ENCODE results near the gene NIFK. TPM values are rescaled to one million over a fixed set of nuclear protein-coding genes. Genes with fewer than 3 reads are reported as not detected.
A peak's percentile ranks its signal among the peaks of the same experiment; 100 is the strongest.
"Not testable (repeated sequence)": the region's sequence is repeated elsewhere in the genome, so short reads cannot be mapped to it uniquely, and the experiment has no call there.

NIFK gene
- total and polyA plus RNA-seq, 5 donors = 17.9 to 26.4 (median 23.9) TPM

- no peaks in the 10 kb centered on the region for H3K27me3 ChIP-seq (ENCODE audit: control insufficient read depth, insufficient read depth)
- no peak overlapping the region for H3K4me3 ChIP-seq (ENCODE audit: low read length)
- no peaks in the 10 kb centered on the region for H3K9me3 ChIP-seq (ENCODE audit: control insufficient read depth, low read length)
- DNase-seq (no peak), ATAC-seq (no peak)
- no peaks in the 10 kb centered on the region for H3K4me1 ChIP-seq (ENCODE audit: control insufficient read depth, insufficient read depth, low read length)
- 86% methylated on average over 6 of the region's 6 CpGs for WGBS
- H3K27ac ChIP-seq (ENCODE audit: low read length) = no peak overlapping the region
- intact Hi-C loops (cut with DNase I) = no loop called here
Measured at GRCh38 chr2:121694398-121695170, 42.1 kb downstream of the NIFK start.

- DNase-seq; ATAC-seq; H3K4me3 ChIP-seq (ENCODE audit: low read length); H3K27ac ChIP-seq (ENCODE audit: low read length); H3K4me1 ChIP-seq (ENCODE audit: control insufficient read depth, insufficient read depth, low read length); H3K9me3 ChIP-seq (ENCODE audit: control insufficient read depth, low read length); intact Hi-C loops (cut with DNase I); H3K27me3 ChIP-seq (ENCODE audit: control insufficient read depth, insufficient read depth): not testable (repeated sequence)
- over 99% methylated on average over 3 of the region's 3 CpGs for WGBS
Measured at GRCh38 chr2:121690572-121690971, 46.1 kb downstream of the NIFK start.

DNA sequence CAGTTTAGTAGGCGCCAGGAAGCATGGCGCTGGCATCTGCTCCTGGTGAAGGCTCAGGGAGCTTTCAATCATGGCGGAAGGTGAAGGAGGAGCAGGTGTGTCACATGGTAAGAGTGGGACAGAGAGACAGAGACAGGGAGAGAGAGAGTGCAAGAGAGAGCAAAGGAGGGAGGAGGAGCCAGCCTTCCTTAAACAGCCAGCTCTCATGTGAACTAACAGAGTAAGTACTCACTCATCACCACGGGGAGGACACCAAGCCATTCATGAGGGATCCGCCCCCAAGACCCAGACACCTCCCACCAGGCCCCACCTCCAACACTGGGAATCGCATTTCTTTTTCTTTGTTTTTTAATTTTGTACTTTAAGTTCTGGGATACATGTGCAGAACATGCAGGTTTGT is 46.6 kb downstream of the NIFK start:
- Histone ChIP-seq H3K9me3 (ENCODE audit: control insufficient read depth, low read length) (no peaks in the 10 kb centered on the region), H3K4me1 (ENCODE audit: control insufficient read depth, insufficient read depth, low read length) (no peaks in the 10 kb centered on the region), H3K27me3 (ENCODE audit: control insufficient read depth, insufficient read depth) (no peaks in the 10 kb centered on the region), H3K27ac (ENCODE audit: low read length) (no peak overlapping the region), H3K4me3 (ENCODE audit: low read length) (no peak overlapping the region)
- DNase-seq (no peak), ATAC-seq (no peak)
- 88% methylated on average over 6 of the region's 6 CpGs for WGBS
- intact Hi-C loops (cut with DNase I) = no loop called here

GRCh38 chr2:121689356-121689755 is 47.3 kb downstream of the NIFK start:
- 46% methylated on average over 4 of the region's 4 CpGs for WGBS
- no peak overlapping the region for H3K27ac ChIP-seq (ENCODE audit: low read length)
- peak; percentile 16 to 61 for ATAC-seq
- H3K4me1 ChIP-seq (ENCODE audit: control insufficient read depth, insufficient read depth, low read length) = no peaks in the 10 kb centered on the region
- intact Hi-C loops (cut with DNase I) = no loop called here
- DNase-seq = peak; percentile 24 to 60 (median 55)
- H3K27me3 ChIP-seq (ENCODE audit: control insufficient read depth, insufficient read depth) = no peaks in the 10 kb centered on the region
- no peaks in the 10 kb centered on the region for H3K9me3 ChIP-seq (ENCODE audit: control insufficient read depth, low read length)
- no peak overlapping the region for H3K4me3 ChIP-seq (ENCODE audit: low read length)

DNA sequence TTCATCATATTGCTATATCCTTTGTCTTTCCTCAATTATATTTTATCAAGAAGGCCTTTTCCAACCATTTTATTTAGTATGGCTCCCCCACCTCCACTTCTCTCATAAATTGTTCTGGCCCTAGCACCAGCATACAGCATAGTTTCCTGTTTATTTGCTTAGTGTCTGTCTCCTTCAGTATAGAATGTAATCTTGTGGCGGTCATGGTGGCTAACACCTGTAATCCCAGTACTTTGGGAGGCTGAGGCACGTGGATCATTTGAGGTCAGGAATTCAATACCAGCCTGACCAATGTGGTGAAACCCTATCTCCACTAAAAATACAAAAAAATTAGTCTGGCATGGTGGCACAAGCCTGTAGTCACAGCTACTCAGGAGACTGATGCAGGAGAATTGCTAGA is 47.9 kb downstream of the NIFK start:
- DNase-seq = no peak
- Histone ChIP-seq H3K4me3 (ENCODE audit: low read length) (no peak overlapping the region), H3K9me3 (ENCODE audit: control insufficient read depth, low read length) (no peaks in the 10 kb centered on the region), H3K27me3 (ENCODE audit: control insufficient read depth, insufficient read depth) (no peaks in the 10 kb centered on the region), H3K27ac (ENCODE audit: low read length) (no peak overlapping the region), H3K4me1 (ENCODE audit: control insufficient read depth, insufficient read depth, low read length) (no peaks in the 10 kb centered on the region)
- ATAC-seq = no peak
- 93% methylated on average over 2 of the region's 2 CpGs for WGBS
- intact Hi-C loops (cut with DNase I) = no loop called here

DNA sequence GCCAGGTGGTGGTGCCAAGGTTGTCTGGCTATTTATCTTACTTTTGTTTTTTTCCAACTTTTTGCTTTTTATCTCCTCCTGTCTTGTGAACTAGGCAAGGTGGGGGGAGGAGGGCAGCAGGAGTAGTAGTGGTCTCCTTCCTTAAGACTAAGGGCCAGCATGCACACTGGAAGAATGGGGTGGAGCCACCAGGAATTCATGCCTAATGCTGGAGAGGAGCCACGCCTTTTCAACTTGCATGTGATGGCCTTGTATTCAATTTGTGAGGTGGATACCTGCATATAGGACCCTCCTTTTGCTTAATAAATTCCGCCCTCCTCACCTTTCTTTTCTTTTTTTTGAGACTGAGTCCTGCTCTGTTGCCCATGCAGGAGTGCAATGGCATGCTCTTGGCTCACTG is 49.8 kb downstream of the NIFK start:
- no peak for DNase-seq
- Histone ChIP-seq H3K27me3 (ENCODE audit: control insufficient read depth, insufficient read depth) (no peaks in the 10 kb centered on the region), H3K9me3 (ENCODE audit: control insufficient read depth, low read length) (peaks cover 8% of the 10 kb centered on the region), H3K4me3 (ENCODE audit: low read length) (no peak overlapping the region), H3K27ac (ENCODE audit: low read length) (no peak overlapping the region), H3K4me1 (ENCODE audit: control insufficient read depth, insufficient read depth, low read length) (no peaks in the 10 kb centered on the region)
- intact Hi-C loops (cut with DNase I) = no loop called here
- WGBS = 97% methylated on average over 2 of the region's 2 CpGs
- ATAC-seq = no peak

DNA sequence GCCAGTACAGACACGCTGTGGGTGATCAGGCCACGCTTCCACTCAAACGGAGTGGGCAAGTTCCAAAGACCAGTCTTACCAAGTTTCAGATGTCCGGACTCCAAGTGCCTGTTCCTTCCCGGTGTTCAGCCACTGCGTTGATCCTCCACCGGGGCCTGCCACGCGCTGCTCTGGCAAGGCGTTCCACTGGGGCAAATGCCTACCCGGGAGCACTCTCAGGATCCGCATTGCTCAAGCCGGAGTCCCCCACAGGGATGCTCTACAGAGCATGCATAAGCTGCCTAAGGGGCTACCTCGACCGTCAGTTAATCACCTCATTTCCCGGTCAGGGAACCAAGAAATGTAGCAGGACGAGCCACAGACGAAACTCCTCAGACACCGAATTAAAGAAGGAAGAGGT is 50.5 kb downstream of the NIFK start:
- DNase-seq (no peak), ATAC-seq (no peak)
- intact Hi-C loops (cut with DNase I) = no loop called here
- Histone ChIP-seq H3K4me3 (ENCODE audit: low read length) (no peak overlapping the region), H3K9me3 (ENCODE audit: control insufficient read depth, low read length) (peaks cover 8% of the 10 kb centered on the region), H3K27ac (ENCODE audit: low read length) (no peak overlapping the region), H3K27me3 (ENCODE audit: control insufficient read depth, insufficient read depth) (no peaks in the 10 kb centered on the region), H3K4me1 (ENCODE audit: control insufficient read depth, insufficient read depth, low read length) (no peaks in the 10 kb centered on the region)
- 85% methylated on average over 19 of the region's 19 CpGs for WGBS

- H3K4me3 ChIP-seq (ENCODE audit: low read length) = no peak overlapping the region
- H3K9me3 ChIP-seq (ENCODE audit: control insufficient read depth, low read length) = peaks cover 8% of the 10 kb centered on the region
- DNase-seq (no peak), ATAC-seq (no peak)
- H3K27me3 ChIP-seq (ENCODE audit: control insufficient read depth, insufficient read depth) = no peaks in the 10 kb centered on the region
- intact Hi-C loops (cut with DNase I) = no loop called here
- WGBS = 94% methylated on average over 17 of the region's 17 CpGs
- H3K27ac ChIP-seq (ENCODE audit: low read length) = no peak overlapping the region
- no peaks in the 10 kb centered on the region for H3K4me1 ChIP-seq (ENCODE audit: control insufficient read depth, insufficient read depth, low read length)
Measured at GRCh38 chr2:121682396-121683298, 54.0 kb downstream of the NIFK start.

DNA sequence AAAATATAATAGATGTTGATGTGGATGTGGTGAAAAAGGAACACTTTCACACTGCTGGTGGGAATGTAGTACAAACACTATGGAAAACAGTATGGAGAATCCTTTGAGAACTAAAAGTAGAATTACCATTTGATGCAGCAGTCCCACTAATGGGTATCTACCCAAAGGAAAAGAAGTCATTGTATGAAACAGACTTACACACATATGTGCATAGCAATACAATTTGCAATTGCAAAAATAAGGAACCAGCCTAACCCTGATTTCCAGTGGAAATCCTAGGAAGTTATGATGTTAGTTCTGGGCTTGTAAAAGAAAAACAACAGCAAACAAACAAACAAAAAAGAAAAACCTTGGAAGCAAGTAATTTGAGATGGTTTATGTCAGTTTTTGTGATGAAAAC is 58.8 kb downstream of the NIFK start:
- ATAC-seq = no peak
- H3K27me3 ChIP-seq (ENCODE audit: control insufficient read depth, insufficient read depth) = no peaks in the 10 kb centered on the region
- no peak overlapping the region for H3K27ac ChIP-seq (ENCODE audit: low read length)
- DNase-seq = no peak
- peaks cover 6% of the 10 kb centered on the region for H3K9me3 ChIP-seq (ENCODE audit: control insufficient read depth, low read length)
- H3K4me1 ChIP-seq (ENCODE audit: control insufficient read depth, insufficient read depth, low read length) = no peaks in the 10 kb centered on the region
- intact Hi-C loops (cut with DNase I) = no loop called here
- H3K4me3 ChIP-seq (ENCODE audit: low read length) = no peak overlapping the region
